ENCODE measurements around the gene YEATS2.

The YEATS2 gene

DNA sequence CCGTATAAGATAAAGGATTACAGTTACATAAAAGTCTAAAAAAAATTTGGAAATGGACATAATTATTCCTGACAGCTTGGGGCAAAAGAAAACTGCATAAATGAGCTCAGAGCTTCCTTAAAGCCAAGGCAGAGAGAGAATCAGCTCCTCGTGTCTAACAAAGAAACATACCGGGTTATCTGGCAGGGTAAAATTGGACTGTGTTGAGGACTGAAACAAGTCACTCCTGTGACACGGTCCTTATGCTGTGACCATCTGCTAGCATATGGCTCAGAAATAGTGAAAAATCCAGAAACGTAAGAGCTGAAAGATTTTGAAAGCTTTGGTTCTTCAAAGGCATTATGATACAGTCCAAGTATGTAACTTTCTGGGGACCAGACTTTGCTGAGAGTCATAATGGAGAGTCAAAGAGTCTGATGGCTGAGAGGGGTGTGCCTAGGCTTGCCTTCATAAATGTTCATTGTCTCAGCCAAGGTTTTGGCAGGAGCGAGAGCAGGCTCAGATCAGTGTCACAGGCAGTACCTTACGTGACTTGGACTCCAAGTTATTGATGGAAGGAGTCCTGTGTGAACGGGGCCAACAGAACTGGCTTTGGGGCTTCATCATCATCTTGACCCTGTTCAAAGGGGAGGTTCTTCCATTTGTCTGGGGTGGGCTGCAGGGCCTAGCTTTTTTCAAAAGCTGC is 115.3 kb downstream of the YEATS2 start:
- DNase-seq (ENCODE audit: low spot score) = no peak

DNA sequence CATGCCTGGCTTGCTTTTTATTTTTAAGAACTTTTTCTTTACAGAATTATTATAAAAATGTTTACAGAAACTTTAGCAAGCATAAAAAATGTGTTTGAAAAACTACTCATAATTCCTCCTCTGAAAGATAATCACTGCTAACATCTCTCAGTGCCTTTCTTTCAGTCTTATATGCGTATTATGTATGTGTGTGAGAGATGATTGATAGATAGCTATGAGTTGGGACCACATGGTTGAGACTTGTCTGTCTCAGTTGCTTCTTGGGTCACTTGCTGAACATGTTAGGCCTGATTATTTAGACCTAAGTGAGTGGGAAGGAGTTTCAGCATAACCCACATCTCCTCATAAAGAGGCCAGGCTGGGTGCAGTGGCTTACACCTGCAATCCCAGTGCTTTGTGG is 116.6 kb downstream of the YEATS2 start:
- DNase-seq (ENCODE audit: low spot score) = no peak

DNA sequence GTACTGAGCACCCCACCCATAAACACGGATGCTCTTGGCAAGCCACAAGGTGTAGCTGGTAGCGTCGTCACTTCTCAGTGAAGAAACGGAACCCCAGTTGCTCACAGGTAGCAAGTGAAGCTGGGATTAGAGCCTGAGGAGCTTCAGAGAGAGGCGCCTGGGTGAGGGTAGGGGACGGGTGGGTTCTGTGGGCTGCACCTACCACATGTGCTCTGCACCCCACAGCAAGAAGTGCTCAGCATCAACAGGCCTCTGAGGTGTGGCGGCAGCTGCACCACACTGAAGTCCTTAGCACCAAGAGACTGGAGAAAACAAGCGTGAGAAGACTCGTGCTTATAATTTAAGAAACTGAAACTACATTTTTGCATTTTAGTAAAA is 118.0 kb downstream of the YEATS2 start:
- DNase-seq (ENCODE audit: low spot score) = no peak

DNA sequence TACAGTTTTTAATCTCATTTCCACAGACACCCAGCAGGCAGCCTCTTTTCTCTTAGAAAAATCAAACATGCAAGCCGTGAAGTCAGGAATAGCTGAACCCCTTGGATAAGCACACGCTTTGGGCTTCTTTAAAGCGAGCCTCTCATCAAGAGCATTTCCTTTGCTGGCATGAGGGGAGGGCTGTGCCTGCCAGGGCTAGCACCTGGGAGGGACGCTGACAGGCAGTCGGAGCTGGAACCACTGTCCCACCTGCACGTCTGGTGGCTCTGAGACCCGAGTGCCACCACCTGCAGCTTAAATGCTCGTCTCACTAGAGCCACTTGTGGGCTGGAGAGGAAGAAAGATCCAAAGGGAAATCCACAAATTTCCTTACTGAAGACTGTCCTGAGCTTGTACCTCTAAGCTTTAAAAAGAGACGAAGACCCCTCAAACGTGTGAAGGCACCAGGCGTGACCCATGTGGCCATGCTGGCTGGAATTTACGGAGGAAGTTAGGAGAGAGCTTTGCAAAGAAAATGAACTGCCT is 118.4 kb downstream of the YEATS2 start:
- no peak for DNase-seq (ENCODE audit: low spot score)

DNA sequence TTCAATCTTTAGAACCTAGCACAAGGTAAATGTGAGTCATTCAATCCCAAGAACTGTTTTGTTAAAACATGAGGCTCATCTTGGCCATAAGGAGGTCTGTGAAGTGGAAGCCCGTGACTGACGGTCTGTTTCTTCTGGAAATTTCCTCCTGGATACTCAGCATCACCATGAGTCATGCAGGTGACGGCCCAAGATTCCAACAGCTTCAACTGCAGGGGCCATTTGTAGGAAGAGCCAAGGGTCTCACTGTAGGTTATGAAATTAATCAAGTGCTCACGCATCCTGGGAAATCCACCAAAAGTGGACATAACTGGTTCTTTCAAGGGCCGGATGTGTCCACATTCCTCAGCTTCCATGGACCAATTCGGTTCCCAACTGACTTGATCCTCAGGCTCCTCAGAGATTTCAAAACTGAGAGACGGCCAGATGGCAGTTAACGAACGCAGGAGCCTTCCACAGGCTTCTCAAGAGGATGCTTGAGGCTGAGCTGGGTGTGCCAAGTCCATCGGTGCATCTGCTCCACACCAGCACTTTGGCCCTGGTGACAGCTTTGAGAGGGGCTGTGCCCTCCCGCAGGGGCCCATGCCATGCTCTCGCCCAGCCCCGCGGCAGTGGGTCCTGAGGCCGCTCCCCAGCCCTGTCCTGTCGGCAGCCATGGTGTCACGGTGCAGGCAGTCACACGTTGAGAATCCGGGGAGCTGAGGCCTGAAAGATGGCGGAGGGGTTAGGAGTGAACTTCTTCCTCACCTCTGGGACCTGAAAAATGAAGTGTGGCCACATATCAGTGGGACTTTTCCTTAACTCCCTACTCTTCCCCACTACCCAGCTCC is 119.3 kb downstream of the YEATS2 start:
- DNase-seq (ENCODE audit: low spot score) = no peak

DNA sequence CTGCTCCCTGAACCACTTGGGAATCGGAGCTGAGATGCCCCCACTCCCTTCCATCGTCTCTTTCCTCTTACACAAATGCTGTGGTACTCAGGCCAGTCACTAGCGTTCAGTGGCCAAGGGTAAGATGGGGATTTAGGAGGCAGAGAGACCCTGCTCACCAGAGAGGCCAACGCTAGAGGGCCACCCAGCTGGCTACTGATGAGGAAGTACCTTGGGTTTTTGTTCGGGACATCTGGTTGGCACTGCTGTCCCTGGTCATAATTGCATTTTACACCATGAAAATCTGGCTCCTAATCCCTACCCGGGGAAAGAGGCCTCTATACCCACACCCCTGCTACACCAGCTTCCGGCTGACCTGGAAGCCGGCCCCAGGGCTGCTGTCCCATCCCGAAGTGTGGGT is 120.0 kb downstream of the YEATS2 start:
- DNase-seq (ENCODE audit: low spot score) = no peak

DNA sequence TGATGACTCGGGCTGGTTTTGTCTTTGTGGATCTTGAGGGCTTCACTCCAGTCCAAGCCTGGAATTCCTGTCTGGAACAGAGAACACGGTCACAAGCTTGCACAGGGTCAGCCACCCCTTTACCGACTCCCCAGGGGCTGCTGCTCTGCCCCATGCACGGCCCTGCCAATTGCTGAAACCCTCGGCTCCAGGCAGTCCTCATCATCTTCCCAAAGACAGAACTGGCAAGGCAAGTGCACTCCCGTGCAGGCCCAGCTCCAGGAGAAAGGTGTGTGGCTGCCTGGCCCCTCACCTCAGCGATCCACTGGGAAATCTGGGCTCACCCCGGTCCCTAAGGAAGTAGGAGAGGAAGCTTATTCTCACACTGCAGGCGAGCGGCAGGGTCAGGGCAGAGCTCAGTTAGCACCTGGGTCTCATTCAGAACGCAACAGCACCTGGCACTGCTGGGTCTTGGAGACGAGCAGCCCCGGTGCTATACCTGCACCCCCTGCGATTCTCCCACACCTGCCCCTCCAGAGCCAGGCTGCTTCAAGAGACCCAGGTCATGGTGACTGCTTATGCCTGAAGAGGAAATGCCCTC is 120.5 kb downstream of the YEATS2 start:
- DNase-seq (ENCODE audit: low spot score) = no peak

DNA sequence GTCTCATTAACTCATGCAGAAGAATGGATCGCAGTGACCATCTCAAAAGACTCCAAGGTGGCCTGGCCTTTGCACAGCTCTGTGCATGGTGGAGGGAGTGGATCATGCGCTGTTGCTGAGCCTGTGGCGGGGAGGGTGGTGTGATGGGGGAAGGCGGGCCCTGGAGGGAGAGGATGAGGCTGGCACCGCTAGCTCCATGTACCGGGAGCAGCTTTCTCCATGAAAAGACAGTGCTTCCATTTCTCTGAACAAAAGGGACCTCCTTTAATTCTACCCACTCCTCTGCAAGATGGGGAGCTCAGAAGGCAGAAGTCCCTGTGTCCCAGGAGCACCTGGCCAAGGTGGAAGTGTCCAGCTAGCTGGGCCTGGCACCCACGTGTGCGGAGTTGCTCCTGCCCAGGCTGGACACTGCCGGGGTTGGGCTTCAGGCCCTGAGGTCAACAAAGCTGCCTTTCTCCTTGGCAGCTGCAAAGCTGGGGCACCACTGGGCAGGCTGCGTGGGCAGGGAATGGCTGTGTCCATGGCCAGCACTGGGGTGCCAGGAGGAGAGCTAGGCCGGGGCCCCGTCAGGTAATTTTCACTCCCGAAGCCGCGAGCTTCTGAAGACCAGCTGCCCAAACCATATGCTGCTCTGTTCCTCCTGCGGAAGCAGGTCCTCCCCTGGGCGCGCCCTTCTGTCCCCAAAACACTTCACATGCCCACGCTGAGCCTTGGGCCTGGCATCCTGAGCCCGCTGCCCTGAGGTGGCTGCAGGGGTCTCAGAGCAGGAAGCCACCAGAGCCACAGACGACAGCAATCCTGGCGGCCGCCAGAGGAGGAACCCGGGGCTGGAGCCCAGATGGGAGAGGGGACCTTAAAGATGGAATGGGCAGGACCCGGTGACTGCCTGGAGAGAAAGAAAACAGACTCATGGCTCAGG is 121.4 kb downstream of the YEATS2 start:
- DNase-seq (ENCODE audit: low spot score) = no peak

DNA sequence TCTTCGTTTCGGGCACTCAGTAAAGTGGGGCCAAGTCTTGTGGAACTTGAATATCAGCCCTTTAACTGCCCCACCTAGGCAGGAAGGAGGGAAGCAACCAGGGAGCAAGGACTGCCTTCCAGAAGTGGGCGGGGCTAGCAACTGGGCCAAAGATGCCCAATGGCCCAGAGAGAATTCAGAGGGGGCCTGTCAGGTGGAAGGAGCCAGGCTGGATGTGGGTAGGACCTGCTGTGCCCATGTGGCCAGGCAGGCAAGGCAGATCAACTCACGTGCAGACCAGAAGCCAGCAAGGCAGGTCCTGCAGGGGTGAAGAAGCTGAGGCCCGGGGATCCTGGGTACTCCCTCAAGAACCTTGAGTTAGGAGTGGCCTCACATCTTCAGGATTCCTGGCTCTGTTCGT is 122.2 kb downstream of the YEATS2 start:
- no peak for DNase-seq (ENCODE audit: low spot score)

DNA sequence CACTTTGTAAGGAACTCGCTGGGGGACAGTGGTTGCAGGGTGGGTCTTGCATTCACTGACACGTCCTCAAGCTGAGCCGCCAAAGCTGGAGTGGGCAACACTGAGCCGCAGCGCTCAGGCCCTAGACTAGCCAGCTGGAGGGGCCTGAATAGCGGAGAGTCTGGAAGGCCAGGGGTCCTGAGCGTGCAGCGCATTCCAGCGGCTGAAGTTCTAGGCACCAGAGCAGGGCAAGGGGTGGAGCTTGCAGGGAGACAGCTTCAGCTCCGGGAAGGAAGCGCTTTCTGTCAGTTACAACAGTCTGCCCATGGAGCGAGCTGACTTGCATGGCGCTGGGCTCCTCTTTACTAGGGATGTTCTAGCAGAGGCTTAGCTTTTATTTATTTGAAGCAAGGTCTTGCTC is 125.0 kb downstream of the YEATS2 start:
- no peak for DNase-seq (ENCODE audit: low spot score)

DNA sequence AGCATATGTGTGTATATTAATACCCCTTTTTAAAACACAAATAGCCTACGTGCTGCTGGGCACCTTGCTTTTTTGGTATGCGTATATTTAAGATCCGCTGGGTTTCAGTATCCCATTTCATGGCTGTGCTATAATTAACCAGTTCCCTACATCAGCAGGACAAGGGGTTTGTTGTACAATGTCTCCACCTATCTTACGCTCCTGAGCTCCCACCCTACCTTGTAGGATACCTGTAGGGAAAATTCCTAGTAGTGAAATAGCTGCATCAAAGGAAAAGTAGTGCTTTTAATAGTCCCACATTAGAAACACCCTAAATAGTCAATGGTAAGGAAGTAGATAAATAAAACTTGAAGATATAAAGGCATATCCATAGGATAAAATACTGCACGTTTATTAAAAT is 126.4 kb downstream of the YEATS2 start:
- no peak for DNase-seq (ENCODE audit: low spot score)

DNA sequence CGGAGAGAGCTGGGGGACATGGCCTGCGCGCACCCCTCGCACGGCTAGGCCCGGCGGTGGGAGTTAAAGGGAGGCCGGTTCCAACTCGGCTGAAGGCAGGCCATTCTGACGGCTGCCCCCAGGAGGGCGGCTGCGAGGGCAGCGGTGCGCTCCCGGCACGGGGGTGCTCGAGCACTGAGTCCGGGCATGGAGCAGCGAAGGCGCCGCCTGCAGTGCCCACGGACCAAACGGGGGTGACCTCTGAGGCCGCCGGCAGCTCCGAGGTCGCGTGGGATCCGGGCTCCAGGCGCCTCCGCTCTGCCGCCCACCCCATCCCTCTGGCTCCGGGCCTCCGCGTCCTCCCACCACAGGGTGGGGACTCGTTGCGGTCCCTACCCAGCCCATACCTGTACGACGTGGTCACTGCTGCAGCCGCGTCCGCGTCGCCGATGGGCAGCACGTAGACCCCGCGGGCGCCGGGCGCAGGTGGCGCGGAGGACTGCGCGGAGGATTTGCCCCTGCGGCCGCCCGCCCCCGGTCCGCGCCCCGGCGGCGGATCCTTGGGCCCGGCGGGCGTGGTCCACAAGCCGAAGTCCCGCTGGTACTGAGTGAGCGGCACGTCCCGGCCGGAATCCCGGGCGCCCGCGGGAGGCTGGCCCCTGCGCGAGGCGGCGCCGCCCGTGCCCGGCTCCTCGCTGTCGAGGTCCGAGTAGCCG is 127.3 kb downstream of the YEATS2 start:
- no peak for DNase-seq (ENCODE audit: low spot score)

DNA sequence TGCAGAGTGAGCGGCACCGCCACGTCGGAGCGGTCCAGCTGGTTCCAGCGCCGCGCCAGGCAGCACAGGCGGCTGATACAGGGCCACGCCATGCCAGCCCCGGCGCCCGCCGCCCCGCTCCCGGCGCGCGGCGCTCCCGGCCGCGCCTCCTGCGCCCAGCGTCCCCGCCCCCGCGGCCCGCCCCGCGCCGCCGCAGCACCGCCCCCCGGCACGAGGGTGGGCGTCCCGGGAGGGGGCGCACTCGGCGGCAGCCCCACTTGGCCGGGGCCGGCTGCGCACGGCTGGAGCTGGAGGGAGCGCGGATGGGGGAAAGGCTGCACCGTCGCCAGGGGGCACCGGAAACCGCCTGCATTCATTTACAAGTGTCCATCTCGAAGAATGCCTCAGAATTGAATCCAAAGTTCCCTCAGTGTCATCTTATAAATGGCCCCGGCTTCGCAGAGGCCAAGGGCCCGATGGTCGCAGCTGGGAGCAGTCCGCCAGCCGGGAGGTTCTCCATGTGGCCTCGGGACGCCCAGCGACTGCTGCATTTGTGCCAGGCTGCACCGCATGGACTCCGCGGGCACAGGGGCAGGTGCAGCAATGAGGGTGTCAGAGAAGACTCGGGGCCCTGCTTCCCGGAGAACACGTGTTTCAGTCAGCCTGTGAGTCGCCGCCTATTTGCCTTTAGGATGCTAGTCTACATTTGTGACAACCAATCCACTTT is 128.0 kb downstream of the YEATS2 start, which contains the start of gene MAP6D1:
Gene MAP6D1, minus strand, starts transcription at position 122 of the 706 bp plus-strand sequence. Its CDS starts 30 bp downstream, at position 92.
- no peak for DNase-seq (ENCODE audit: low spot score)

DNA sequence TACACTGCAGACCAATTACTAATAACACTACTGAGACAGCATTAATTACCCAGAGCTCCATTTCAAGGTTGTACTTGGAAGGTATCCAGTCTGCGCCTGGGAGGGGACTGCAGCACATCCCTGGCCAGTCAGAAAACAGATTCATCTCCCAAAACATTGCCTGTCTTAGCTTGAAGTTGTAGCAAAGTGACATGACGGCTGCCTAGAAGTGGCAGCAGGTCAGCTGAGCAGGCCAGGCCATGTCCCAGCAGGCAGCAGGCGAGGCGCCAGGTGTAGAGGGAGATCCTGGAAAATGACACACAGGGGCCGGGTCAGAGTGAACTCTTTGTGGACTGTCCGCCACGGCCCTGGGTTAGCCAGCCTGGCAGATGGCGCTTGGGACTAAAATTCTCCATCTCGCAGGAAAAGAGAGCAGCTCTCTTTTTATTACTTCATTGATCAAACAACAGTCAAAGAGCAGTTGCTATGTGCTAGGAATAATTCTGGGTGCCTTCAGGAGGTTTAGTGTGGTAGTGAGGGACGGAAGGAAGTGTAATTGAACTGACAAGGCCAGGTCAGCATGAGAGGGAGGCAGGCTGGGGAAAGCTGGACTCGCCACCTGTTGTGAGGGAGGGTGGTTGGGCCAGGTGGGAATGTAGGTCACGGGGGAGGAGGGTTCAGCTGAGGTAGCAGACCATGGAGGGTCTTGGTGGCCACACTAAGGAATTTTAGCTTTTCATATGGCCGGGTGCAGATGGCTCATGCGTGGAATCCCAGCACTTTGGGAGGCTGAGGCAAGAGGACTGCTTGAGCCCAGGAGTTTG is 129.1 kb downstream of the YEATS2 start:
- no peak for DNase-seq (ENCODE audit: low spot score)

DNA sequence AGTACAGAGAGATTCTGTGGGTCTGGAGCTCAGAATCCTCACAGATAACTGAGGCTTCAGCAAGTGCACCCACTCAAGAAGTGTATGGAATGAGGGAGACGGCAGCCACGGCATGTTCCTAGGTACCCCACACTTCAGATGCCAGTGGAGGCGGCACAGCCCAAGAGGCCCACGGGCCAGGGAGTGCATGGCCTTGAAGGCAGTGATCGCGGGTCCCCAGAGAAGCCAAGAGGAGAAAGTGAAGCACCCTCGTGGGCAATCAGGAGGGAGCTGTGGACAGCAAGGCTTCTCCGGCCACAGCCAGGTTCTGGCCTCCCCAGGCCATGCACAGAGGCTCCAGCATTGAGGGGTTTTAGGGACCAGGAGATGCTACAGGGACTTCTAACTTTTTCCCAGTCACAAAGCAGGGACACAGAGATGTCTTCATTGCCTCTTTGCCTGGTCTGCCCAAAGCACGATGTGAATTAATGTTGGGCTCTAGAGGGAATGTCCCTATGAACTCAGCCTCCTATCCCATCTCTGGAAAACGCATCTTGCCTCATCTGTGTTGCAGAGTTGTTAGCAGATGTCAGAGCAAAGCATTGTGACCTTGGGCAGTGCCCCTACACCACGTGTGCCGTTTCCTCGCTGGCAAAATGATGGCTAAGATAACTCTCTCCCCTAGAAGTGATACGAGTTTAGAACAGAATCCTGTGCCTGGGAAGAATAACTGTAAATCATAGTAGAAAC is 130.4 kb downstream of the YEATS2 start:
- DNase-seq (ENCODE audit: low spot score) = no peak

DNA sequence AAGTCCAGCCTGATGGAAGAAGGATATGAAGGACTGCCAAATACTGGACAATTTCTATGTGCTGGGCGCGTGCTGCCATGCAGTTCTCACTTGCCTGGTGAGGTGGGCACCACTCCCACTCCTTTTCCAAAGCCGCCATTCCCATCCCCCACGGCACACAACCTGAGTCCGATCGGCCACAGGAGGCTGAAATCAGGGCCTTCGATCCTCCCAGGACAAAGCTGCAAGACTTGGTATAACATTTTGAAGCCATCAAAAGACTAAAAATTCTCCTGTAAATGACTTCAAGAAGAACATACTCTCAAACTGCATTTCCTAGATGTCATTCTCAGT is 130.9 kb downstream of the YEATS2 start:
- no peak for DNase-seq (ENCODE audit: low spot score)

DNA sequence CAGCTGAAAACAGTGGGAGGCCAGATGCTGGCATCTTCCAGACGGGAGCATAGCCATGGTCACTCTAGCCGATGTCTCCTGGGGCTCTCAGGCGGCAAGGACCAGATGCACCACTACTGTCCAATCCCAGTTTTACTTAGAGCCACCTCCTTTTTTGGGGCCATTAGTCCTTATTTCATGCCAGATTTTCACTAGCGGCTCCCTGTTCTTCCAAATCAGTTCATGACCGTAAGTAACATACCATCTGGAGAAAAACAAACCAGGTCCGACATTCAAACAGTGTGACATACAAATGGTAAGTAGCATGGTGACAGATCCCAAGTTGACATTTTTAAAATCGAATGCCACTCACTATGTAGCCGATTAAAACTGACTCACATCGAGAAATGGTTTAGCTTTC is 131.9 kb downstream of the YEATS2 start:
- no peak for DNase-seq (ENCODE audit: low spot score)

DNA sequence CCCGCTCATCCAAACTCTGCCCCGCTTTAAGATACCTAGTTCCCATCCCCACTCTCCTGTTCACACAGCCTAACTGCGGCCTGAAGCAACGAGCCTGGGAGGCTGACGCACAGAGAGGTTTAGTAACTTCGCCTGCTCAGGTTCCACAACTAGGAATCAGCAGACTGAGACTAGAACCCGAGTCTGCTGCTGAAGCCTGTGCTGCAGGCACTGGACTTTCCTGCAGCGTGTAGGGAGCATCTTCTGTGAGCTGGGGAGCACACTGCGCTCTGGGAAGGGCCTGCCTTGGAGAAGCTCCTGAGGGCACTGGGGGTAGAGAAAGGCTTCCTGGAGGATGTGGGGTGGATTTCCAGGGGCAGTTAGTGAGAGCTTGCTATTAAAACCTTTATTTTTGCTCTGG is 132.6 kb downstream of the YEATS2 start:
- DNase-seq (ENCODE audit: low spot score) = no peak

DNA sequence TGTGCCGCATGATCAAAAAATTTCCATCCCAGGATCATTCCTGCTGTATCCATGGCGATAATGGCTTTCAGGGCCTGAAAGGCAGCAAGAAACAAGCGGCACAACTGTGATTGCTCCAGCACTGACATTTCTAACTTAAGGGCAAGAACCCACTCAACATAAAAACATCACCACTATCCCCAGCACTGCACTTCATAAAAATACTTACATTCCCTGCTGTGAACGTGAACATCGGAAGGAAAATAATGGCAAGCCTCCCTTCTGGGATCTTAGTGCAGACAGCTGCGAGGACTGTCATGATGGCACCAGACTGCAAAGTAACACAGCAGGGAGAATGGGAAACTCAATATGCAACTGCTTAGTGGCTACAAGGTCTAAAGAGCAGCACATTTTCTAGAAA is 135.9 kb downstream of the YEATS2 start:
- DNase-seq (ENCODE audit: low spot score) = no peak

All from HuH-7.5 (cell line).